Glomerular visceral epithelial cell (primary cell): Measurements from ENCODE around the gene TENT5C.

Experiments used
- DNase-seq: peaks from one replicate; pipeline ENCODE4 v3.0.0-alpha.2; 2016; ENCODE audit errors: extremely low spot score

Gene TENT5C

DNA sequence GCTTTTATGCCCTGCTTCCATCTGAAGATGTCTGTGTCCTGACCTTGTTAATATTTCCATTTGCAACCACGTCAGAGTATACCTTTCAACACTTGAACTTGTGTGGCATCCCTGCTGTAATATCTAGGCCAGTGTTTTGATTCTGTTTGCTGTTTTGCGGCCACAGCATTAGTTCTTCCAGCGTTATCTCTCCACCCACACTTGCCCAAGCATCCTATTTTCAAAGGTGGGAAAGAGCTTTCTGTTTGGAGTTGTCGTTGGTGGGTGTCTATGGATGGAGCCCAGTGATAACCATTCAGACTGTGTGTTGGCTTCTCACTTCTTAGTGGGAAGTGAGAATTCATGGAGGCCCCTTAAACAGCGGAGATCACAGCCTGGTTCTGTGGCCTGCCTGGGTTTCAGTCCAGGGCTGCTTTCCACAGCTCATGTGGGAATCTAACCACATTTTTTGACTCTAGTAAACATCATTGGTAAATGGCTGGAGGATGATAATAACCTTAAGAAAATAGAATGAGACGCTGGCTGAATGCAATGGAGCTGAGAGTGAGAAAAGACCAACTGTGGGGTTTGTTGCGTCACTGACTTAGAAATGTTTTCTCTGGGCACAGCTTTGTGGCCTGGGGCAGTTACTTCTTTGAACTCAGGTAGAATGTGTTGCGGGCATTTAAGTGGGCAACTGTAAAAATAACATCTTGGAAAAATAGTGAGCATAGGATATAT lies 7.6 kb downstream of the TENT5C start:
- no peak for DNase-seq

- DNase-seq = no peak
These were observed 8.3 kb downstream of the TENT5C start for GRCh38 chr1:117613969-117614729.

DNA sequence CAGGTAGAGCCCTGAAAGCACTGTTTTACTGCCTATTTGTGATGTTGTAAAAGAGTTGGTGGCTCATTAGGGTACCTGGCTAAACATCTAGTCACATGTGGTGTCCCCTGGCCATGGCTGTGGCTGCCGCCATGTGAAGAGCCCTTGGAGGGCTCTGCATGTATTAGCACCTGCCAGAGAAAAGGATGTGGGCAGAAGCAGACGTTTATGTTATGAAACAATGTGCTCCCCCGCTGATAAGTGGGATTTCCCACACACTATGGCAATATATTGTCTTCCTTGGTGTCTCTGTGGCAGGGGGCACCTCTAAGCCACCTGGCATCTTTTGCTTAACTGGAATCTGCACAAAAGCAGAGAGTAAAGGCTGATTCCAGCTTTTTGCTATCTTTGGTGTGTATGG lies 9.6 kb downstream of the TENT5C start:
- DNase-seq = no peak

GRCh38 chr1:117616356-117616755 lies 10.5 kb downstream of the TENT5C start:
- no peak for DNase-seq

DNA sequence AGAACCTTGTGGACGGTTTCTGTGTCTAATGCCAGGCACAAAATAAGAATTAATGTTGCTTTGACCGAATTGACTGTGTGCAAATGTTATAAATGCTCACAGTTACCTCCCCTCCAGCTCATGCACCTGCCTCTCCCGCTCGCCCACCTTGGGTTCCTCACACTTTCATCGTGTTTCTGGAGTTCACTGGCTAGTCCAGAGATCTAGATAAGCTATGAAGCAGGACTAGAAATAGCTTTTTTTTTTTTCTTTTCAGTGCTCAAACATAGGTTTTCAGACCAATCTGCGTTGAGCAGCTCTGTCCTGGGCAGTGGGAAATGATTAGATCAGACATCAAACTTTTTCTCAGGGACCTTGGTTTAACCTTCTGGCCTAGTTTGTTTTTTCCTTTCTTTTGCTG lies 11.1 kb downstream of the TENT5C start:
- DNase-seq = no peak

DNA sequence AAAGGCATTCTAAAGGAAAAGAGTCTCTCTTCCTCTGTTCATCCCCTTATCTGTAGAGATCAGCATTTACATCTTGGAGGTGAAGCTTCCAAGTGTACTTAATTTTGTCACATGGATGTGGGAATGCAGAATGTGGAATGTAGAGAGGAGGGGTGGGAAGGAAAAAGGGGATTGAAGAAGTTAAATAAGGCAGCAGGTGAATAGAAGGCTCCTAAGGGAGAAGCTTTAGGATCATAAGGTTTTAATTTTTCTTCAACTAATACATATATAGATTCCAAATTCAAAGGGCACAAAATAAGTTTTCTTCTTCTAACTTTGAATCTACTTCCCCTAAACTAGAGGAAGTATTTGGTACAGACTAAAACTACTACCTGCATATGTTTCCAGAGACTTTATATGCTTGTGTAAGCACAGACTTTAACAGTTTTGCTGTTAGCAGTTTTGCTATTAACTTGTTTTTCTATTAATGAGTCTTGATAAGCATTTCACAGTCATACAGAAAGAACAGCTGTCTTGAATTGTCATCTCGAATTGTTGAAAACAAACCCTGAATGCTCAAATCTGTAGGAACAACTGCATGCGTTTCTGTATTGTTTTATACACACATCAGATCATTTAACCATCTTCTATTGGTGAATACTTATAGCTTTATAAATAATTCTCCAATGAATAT lies 12.7 kb downstream of the TENT5C start:
- no peak for DNase-seq

- no peak for DNase-seq
These were observed 14.6 kb downstream of the TENT5C start for GRCh38 chr1:117620440-117620839.

DNA sequence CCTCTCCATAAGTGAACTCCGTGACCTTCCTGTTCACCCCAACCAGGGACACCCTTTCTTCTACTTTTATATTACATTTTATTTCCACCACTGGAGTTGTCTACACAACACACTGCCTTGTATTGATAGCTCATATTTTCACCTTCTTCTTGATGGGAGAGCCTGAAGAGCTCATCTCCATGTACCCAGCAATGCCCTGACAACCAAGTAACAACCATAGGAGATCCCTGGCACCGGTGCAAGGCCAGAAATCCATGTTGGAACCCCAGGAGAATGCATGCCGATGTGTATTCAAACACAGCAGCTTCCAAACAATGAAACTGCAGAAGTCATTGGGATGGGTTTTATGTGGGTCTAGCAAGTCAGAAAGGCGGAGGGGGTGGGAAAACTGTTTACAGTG lies 15.5 kb downstream of the TENT5C start:
- DNase-seq = no peak

GRCh38 chr1:117622726-117623125 lies 16.9 kb downstream of the TENT5C start:
- DNase-seq = no peak

GRCh38 chr1:117623141-117623540 lies 17.3 kb downstream of the TENT5C start:
- no peak for DNase-seq

DNA sequence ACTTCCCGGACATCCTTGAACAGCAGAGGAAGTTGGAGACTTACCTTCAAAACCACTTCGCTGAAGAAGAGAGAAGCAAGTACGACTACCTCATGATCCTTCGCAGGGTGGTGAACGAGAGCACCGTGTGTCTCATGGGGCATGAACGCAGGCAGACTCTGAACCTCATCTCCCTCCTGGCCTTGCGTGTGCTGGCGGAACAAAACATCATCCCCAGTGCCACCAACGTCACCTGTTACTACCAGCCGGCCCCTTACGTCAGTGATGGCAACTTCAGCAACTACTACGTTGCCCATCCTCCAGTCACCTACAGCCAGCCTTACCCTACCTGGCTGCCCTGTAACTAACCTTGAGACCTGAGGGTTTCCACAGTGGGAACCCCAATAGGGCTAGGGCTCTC lies 17.9 kb downstream of the TENT5C start:
- no peak for DNase-seq

DNA sequence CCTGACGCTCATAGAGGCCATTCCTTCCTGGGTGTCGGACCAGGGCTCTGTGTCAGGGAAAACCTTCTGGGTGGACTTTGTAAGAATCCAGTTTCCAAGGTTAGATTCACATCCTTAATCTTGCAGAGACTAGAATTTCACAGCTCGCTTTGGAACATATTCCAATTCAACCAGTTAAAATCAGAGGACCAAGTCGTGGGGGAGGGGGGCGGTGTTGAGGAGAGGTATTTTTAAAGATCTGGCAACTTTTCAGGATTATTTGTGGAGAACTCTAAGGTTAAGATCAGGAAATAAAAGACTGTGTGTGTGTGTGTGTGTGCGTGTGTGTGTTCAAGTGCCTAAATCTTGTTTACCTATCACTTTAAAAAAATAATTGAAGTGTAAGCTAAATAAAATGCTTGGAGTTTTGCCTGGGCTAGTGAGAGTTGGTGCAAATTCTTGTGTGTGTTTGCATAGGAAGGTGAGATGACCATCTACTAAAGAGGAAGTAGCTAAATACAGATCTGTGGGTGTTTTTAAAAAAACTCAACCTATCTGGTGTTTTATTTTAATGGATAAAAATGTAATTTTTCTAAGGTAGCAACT lies 21.8 kb downstream of the TENT5C start:
- no peak for DNase-seq

- no peak for DNase-seq
These were observed 22.5 kb downstream of the TENT5C start for GRCh38 chr1:117628343-117628742.

- no peak for DNase-seq
These were observed 24.0 kb downstream of the TENT5C start for GRCh38 chr1:117629625-117630422.

DNA sequence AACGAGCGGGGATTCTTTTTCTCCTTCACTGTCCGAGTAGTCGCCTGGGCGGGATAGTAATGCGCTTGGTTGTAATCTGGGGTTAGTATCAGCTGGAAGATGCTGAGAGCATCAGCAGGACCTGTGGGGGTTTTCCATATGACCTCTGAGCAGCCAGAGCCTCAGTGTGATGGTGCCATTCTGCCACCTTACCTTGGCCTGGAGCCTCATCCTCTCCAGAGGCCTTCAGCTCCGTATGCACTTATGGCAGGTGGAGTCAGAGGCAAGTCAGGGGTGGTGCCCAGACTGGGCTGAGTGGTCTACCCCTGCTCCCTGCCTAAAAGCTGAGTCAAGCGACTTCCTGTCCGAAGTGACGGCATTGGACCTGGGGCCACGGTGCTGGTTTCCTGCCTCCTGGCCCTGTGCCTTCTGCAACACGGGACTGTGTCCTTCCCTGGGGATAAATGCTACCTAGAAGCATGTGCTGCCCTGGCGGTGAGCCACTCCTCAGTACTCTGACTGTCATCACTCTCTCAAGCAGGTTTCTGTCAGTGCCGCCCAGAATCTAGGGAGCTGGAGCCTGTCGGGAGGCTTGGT lies 24.7 kb downstream of the TENT5C start:
- no peak for DNase-seq

GRCh38 chr1:117631359-117632160 lies 25.7 kb downstream of the TENT5C start:
- DNase-seq = no peak

- no peak for DNase-seq
These were observed 26.6 kb downstream of the TENT5C start for GRCh38 chr1:117632269-117633067.

- no peak for DNase-seq
These were observed 27.2 kb downstream of the TENT5C start for GRCh38 chr1:117633068-117633345.

DNA sequence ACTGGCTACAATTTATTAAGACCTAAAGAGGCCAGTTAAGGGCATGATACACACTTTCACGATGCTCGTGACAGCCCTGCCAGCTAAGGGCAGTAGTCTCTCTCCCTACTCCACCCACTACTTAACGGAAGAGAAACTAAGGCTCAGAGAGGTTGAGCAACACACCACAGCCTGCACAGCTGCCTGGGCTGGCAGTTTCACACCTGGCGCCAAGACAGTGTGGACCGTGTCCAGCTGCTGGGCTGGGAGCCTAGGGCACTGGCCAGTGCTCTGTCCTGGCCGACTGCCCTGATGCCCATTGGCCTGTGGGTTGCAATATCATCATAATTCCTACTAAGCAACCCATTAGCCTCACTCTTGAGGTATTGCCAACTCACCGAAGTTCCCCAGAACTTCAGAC lies 27.6 kb downstream of the TENT5C start:
- DNase-seq = no peak

DNA sequence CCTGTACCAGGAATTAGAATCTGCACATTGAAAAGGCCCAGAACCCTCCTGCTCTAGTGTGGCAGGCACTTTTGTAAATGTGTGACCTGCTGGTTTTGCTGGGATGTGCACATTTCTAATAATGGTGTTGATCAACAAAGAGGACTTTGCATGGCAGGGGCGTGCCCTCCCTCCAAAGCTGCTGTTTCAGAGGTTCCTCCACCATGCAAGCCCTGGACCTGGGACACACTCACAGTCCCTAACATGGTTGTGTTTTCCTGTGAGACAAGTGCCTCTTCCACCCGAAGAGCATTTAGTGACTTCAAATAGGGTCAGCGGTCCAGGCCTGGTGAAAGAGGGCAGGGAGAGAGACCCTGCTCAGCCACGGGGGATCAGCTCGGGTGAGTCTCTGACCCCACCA lies 28.1 kb downstream of the TENT5C start:
- no peak for DNase-seq
